HG03097 (cell line): ENCODE results near the gene RGS6.
"Not testable (repeated sequence)": the region's sequence is repeated elsewhere in the genome, so short reads cannot be mapped to it uniquely, and the experiment has no call there.

ENCODE experiments used
- ATAC-seq: cut with Tn5 transposase; IDR thresholded peaks from one replicate; pipeline ENCODE4 v1.9.1; 2021; ENCODE audit not compliant: unreplicated experiment, low FRiP score

The RGS6 gene

GRCh38 chr14:71932229-71932981 lies at the start of gene RGS6:
RGS6 (plus strand) TSS chr14:71932429.
- ATAC-seq, result no peak

- ATAC-seq, result no peak
Measured at GRCh38 chr14:71883094-71883493, 49.1 kb upstream of the RGS6 start.

- no peak for ATAC-seq
Measured at GRCh38 chr14:71885301-71885700, 46.9 kb upstream of the RGS6 start.

DNA sequence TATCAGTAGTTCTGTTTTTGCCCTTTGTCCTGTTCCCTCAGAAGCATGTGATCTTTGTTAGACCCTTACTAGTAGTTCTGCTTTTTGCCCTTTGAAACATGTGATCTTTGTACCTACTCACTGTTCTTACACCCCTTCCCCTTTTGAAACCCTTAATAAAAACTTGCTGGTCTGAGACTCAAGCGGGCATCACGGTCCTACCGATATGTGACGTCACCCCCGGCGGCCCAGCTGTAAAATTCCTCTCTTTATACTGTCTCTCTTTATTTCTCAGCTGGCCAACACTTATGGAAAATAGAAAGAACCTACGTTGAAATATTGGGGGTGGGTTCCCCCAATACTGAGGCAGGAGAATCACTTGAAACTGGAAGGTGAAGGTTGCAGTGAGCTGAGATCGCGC lies 44.4 kb upstream of the RGS6 start:
- ATAC-seq, result not testable (repeated sequence)

DNA sequence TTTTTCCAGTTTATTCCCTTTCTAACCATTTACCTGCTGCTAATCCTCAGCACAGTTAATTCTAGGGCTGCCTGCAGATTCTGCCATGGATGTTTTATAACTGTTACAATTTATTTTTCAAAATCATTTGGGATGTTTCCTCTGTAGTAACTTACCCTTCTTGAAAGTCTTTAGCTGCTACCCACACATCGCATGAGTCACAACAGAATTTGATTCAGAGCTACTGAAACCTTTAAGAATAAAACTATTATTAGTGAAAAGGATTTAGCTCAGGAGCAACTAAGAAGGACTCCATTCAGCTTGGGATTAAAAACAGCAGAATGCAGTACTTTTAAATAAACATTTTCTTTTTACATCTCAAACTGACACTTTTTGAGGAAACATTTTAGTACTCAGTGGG lies 41.7 kb upstream of the RGS6 start:
- ATAC-seq, result no peak

GRCh38 chr14:71891185-71891584 lies 41.0 kb upstream of the RGS6 start:
- no peak for ATAC-seq

GRCh38 chr14:71891970-71892369 lies 40.3 kb upstream of the RGS6 start:
- ATAC-seq, result no peak

DNA sequence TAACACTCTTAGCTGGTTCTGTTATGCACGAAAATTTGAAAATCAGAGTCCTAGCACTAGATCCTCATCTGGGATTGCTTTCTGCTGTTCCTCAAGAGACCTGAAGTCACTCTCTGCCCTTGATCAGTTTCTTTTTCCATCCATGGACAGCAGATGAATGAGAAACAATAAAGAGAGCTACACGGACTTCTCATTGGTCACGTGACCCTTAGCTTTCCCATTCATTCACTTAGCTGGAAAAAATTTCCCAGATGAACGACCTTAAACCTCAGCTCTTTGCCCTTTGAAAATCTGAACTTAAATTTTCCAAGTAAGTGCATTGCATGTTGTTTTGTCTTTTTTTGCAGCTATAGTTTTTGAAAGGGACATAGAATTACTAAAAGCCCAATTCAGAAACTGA lies 27.2 kb upstream of the RGS6 start:
- ATAC-seq, result no peak

DNA sequence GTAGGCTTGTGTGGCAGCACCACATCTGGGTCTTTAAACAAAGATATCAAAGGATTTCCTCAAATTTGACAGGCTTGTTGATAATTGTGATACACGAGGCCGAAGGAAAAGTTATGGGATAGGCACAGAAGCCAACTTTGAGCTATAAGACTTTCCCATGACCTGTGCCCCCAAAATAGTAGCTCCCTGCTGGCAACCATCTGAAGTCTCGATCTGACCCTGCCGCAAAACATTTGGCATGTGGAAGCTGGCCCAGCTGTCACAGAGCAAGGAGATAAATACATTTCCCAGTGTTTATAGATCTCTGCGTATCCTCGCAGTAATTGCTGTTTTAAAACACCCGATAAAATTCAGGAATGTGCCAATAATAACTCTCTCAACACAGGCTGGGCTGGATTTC lies 26.4 kb upstream of the RGS6 start:
- ATAC-seq, result no peak

- no peak for ATAC-seq
Measured at GRCh38 chr14:71907793-71908515, 24.3 kb upstream of the RGS6 start.

DNA sequence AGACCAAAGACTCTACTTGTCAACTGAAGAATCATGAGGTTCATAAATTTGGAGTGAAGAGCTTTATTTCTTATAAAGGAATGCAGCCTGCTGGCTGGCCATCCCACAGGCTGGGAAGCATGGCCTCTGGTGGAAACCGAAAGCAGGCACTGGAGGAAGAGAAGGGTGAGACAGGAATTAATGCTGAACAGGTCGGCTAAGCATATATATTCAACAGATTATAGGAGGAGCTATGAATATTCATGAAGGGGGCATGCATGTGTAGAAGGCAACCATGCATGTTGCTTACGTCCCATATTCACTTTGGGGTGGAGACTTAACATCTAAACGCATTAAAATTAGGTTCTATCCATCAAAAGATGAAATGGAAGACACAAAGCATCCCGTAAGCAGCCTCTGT lies 20.6 kb upstream of the RGS6 start:
- ATAC-seq, result no peak

DNA sequence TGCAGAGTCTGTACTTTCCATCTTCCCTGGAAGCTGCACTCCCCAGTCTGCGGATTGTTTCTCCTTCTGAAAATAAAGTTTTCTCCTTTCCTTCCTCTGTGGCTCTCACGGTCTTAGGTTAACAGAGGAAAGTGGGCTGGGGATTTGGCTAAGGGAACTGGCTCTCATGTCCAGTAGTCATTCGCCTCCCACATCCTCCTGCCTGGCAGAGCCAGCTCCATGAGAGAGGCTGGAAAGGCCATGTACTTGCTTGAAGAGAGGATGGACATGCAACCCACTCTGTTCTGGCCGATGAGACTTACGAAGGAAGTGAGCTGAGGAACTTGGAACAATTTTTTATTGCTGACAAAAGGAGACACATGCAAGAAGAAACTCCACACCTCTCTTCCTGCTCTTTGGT lies 18.9 kb upstream of the RGS6 start:
- ATAC-seq, result no peak

- ATAC-seq, result no peak
Measured at GRCh38 chr14:71918955-71919354, 13.3 kb upstream of the RGS6 start.

DNA sequence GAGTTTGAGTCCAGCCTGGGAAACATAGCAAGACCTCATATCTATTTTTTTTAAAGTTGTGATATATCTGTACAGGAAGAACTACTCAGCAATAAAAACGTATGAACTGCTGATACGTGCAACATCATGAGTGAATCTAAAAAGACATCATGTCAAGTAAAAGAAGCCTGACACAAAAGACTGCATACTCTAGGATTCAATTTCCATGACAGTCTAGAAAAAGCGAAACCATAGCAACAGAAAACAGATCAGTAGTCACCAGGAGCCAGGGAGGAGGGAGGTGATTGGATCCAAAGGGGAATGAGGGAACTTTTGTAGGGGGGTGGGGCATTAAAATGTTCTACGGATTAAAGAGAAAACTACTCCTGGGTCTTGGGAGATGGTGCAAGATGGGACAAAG lies 8.7 kb upstream of the RGS6 start:
- no peak for ATAC-seq

DNA sequence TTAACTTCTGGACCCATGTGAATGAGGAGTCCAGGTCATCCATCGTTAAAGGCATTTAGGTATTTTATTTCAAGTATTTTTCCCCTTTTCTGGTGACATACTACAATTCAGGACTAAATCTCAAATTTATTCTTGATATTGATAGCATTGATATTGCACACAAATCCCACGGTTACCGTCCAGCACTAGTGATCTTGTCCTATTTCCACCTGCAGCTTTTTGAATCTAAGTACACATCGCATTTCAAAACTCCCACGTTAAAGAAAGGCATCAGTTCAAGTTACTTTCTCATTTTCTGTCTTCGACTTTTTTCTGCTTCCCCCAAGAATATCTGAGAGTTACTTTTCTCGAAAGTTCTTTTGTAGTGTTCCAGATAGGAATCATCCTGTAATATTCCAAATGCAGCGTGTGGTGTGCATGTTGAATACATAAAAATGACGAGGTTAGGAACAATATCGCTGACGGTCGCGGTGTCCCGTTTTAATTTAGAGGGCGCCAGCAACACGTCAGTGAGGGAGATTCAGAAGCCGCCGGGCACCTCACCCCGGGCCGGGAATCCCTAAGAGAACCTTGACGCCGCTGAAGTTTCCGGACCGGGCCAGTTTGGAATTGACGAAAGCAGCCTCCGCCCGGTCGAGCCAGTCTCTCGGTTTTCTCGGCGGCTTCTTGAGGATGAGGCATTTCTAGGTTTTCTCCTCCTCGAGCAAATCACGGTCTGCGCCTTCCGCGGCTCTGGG lies 569 bp upstream of the RGS6 start:
- ATAC-seq, result no peak

DNA sequence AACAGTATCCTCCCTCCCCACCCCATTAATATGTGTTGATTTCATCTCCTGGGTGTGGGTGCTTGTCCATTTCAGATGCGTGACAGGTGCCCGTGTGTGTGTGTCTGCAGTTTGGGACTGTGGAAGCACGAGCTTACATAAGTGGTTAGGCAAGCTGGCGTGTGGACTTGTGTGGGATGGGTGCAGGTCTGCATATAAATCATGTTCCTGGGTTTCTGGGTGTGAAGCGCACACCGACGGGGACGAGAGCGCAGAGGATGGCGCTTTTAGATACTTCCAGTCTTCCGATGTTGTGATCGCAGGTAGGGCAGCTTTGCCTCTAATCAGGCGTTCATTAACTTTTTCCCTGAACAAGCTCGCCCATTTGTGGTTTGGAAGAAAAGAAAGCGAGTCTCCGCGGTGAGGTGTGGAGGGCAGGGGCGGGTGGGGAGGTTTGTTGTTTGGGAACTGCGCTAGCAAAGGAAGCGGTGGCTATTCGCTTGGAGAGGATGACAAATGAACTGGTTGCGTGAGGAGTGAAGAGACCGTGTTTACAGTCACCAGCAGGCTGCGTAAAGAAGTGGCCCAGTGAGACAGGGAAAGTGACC lies 865 bp downstream of the RGS6 start:
- no peak for ATAC-seq

- ATAC-seq, result not testable (repeated sequence)
Measured at GRCh38 chr14:71938273-71938672, 6.0 kb downstream of the RGS6 start.

GRCh38 chr14:71939344-71939743 lies 7.1 kb downstream of the RGS6 start:
- not testable (repeated sequence) for ATAC-seq

DNA sequence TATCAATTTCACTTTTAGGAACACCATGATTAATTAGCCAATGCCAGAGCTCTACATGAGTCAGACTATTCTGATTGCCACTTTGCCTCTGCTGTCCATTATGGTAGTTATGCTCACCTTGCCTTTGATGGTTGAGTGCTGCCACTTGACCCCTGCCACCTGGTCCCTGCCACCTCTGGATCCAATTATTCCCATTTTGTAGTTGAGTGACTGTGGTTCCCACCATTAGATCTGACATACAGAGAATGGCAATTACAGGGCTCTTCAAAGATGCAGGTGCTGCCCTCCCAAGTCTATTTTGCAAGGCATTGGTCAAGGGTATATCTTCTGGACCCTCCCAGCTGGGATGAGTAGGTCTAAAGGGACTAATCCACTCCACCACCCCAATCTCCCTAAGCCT lies 8.3 kb downstream of the RGS6 start:
- not testable (repeated sequence) for ATAC-seq

GRCh38 chr14:71941616-71942015 lies 9.4 kb downstream of the RGS6 start:
- not testable (repeated sequence) for ATAC-seq
